H1 (cell line): ENCODE measurements around the gene MITF. TPM values are rescaled to one million over a fixed set of nuclear protein-coding genes. Genes with fewer than 3 reads are reported as not detected.

Experiments used
- CTCF ChIA-PET: fragments of 300-600 bp; sonication (Branson Sonifier 250); formaldehyde crosslinking; loops from one replicate; lab custom pipeline; 2021; ENCODE audit not compliant: partially characterized antibody; lab: Charles Lee
- POLR2A ChIA-PET: fragments of 300-600 bp; sonication (Branson Sonifier 250); formaldehyde crosslinking; loops from one replicate; lab custom pipeline; 2021; ENCODE audit warnings: inconsistent platforms; ENCODE audit not compliant: partially characterized antibody; lab: Charles Lee
- DNase-seq, 2 experiments: peaks; one replicate each; pipeline versions ENCODE4 v3.0.0 to v3.0.0-alpha.2; 2010 to 2022; ENCODE audit warnings: low spot score in 2 of 2, low read depth in 1 of 2, mixed read lengths in 1 of 2
- FAIRE-seq: peaks from 2 replicates; lab custom pipeline; 2011; peaks lifted over from hg19 to GRCh38; lab: Jason Lieb, UNC
- H2AFZ ChIP-seq: 2 replicates; pipeline ENCODE4 v1.8.1; 2012; ENCODE audit warnings: low read length, inconsistent platforms
- H2AK5ac ChIP-seq: 2 replicates; pipeline ENCODE4 v1.6.1; 2013; ENCODE audit warnings: low read depth, low read length
- H2BK120ac ChIP-seq: replicated peaks from 2 replicates; pipeline ENCODE3; 2013; ENCODE audit warnings: low read depth, low read length, inconsistent platforms
- H2BK12ac ChIP-seq: 2 replicates; pipeline ENCODE4 v1.6.1; 2013; ENCODE audit warnings: low read depth, low read length
- H2BK15ac ChIP-seq: 2 replicates; pipeline ENCODE4 v1.6.1; 2013; ENCODE audit warnings: low read length
- H2BK20ac ChIP-seq: 2 replicates; pipeline ENCODE4 v1.6.1; 2013; ENCODE audit warnings: low read length
- H2BK5ac ChIP-seq: 2 replicates; pipeline ENCODE4 v1.6.1; 2013; ENCODE audit warnings: low read depth, low read length
- H3K14ac ChIP-seq: 2 replicates; pipeline ENCODE4 v1.6.1; 2013; ENCODE audit warnings: inconsistent platforms; ENCODE audit not compliant: insufficient read length
- H3K18ac ChIP-seq: 2 replicates; pipeline ENCODE4 v1.6.1; 2013; ENCODE audit warnings: low read length; ENCODE audit errors: extremely low read depth
- H3K23ac ChIP-seq: 2 replicates; pipeline ENCODE4 v1.6.1; 2013; ENCODE audit warnings: inconsistent platforms; ENCODE audit not compliant: insufficient read length
- H3K23me2 ChIP-seq: 2 replicates; pipeline ENCODE4 v1.6.1; 2013; ENCODE audit warnings: low read depth, low read length
- H3K27ac ChIP-seq: 2 replicates; pipeline ENCODE4 v1.6.1; 2011; ENCODE audit warnings: low read depth, low read length, inconsistent platforms
- H3K27me3 ChIP-seq, 4 experiments: replicated peaks in 1 of 4; 1 replicate in 1 of 4; 2 replicates in 3 of 4; pipeline versions ENCODE4 v1.6.1 to v1.8.1; 2011 to 2013; ENCODE audit warnings: low read length in 3 of 4, mild to moderate bottlenecking in 3 of 4, inconsistent platforms in 2 of 4, mixed read lengths in 2 of 4, moderate library complexity in 1 of 4; ENCODE audit not compliant: control insufficient read depth in 3 of 4, insufficient read depth in 3 of 4; ENCODE audit errors: extremely low read depth in 1 of 4
- H3K36me3 ChIP-seq, 4 experiments: 2 replicates each; pipeline versions ENCODE4 v1.6.1 to v1.8.1; 2011 to 2013; ENCODE audit warnings: mild to moderate bottlenecking in 4 of 4, low read length in 3 of 4, moderate library complexity in 2 of 4, control low read depth in 1 of 4, inconsistent platforms in 1 of 4; ENCODE audit not compliant: insufficient read depth in 4 of 4, control insufficient read depth in 2 of 4
- H3K4ac ChIP-seq: replicated peaks from 2 replicates; pipeline ENCODE3; 2013; ENCODE audit warnings: low read length, low read depth, mixed read lengths, inconsistent platforms; ENCODE audit not compliant: insufficient read length
- H3K4me1 ChIP-seq, 4 experiments: replicated peaks in 1 of 4; 1 replicate in 1 of 4; 2 replicates in 3 of 4; pipeline versions ENCODE4 v1.6.1 to v1.8.1; 2011 to 2013; ENCODE audit warnings: low read length in 3 of 4, inconsistent platforms in 2 of 4, mixed read lengths in 1 of 4; ENCODE audit not compliant: insufficient read depth in 4 of 4, control insufficient read depth in 3 of 4
- H3K4me2 ChIP-seq, 2 experiments: 2 replicates each; pipeline versions ENCODE4 v1.6.1 to v1.8.1; 2011 to 2013; ENCODE audit warnings: low read depth in 2 of 2, low read length in 2 of 2, control low read depth in 1 of 2, inconsistent platforms in 1 of 2, mild to moderate bottlenecking in 1 of 2; ENCODE audit not compliant: insufficient read depth in 1 of 2
- H3K4me3 ChIP-seq, 4 experiments: fragments of 200-600, 300-600 bp in 1 of 4; sonication (generic), shearing (Covaris generic), sonication (Bioruptor Twin) in 1 of 4; 2 replicates each; pipeline versions ENCODE4 v1.5.1 to v1.8.1; 2011 to 2016; ENCODE audit warnings: low read length in 4 of 4, low read depth in 3 of 4, control low read depth in 2 of 4, inconsistent platforms in 2 of 4, mild to moderate bottlenecking in 2 of 4, mixed read lengths in 1 of 4, moderate library complexity in 1 of 4; ENCODE audit not compliant: insufficient read depth in 2 of 4; ENCODE audit errors: extremely low read depth in 1 of 4
- H3K56ac ChIP-seq: replicated peaks from 2 replicates; pipeline ENCODE3; 2013; ENCODE audit warnings: low read depth, mild to moderate bottlenecking, mixed read lengths, low read length, inconsistent platforms; ENCODE audit not compliant: insufficient read length
- H3K79me1 ChIP-seq: 2 replicates; pipeline ENCODE4 v1.6.1; 2013; ENCODE audit warnings: low read depth, low read length, control low read depth
- H3K79me2 ChIP-seq, 2 experiments: 2 replicates each; pipeline versions ENCODE4 v1.6.1 to v1.8.1; 2012 to 2013; ENCODE audit warnings: low read length in 2 of 2, mild to moderate bottlenecking in 2 of 2, inconsistent platforms in 1 of 2; ENCODE audit not compliant: insufficient read depth in 2 of 2, control insufficient read depth in 1 of 2
- H3K9ac ChIP-seq, 4 experiments: replicated peaks in 1 of 4; 1 replicate in 1 of 4; 2 replicates in 3 of 4; pipeline versions ENCODE4 v1.6.1 to v1.8.1; 2011 to 2013; ENCODE audit warnings: low read depth in 3 of 4, low read length in 3 of 4, control low read depth in 2 of 4, mild to moderate bottlenecking in 2 of 4, moderate library complexity in 2 of 4, inconsistent platforms in 1 of 4; ENCODE audit errors: extremely low read depth in 1 of 4
- H3K9me3 ChIP-seq, 2 experiments: 2 replicates each; pipeline versions ENCODE4 v1.6.1 to v1.8.1; 2012 to 2013; ENCODE audit warnings: mild to moderate bottlenecking in 2 of 2, moderate library complexity in 2 of 2, control low read depth in 1 of 2, inconsistent platforms in 1 of 2, low read depth in 1 of 2, low read length in 1 of 2, mixed read lengths in 1 of 2; ENCODE audit not compliant: insufficient read depth in 2 of 2
- H4K20me1 ChIP-seq, 2 experiments: replicated peaks in 1 of 2; 2 replicates each; pipeline versions ENCODE3 to v1.8.1; 2011 to 2013; ENCODE audit warnings: inconsistent platforms in 2 of 2, low read length in 2 of 2, mild to moderate bottlenecking in 1 of 2; ENCODE audit not compliant: insufficient read depth in 2 of 2, control insufficient read depth in 1 of 2
- H4K5ac ChIP-seq: 2 replicates; pipeline ENCODE4 v1.6.1; 2013; ENCODE audit warnings: low read length, low read depth, mixed read lengths, inconsistent platforms; ENCODE audit not compliant: insufficient read length
- H4K8ac ChIP-seq: 2 replicates; pipeline ENCODE4 v1.8.0; 2013; ENCODE audit warnings: mild to moderate bottlenecking, moderate library complexity, low read length, inconsistent platforms; ENCODE audit not compliant: insufficient read depth; ENCODE audit errors: extremely low read depth
- H4K91ac ChIP-seq: replicated peaks from 2 replicates; pipeline ENCODE3; 2013; ENCODE audit warnings: low read length, mixed read lengths, inconsistent platforms; ENCODE audit not compliant: insufficient read length
- CEBPB ChIP-seq: IDR thresholded peaks from 2 replicates; pipeline ENCODE4 v1.6.1; 2012; ENCODE audit warnings: low read depth, low read length
- CTBP2 ChIP-seq: IDR thresholded peaks from 2 replicates; pipeline ENCODE4 v1.7.0; 2011; ENCODE audit warnings: borderline replicate concordance, mild to moderate bottlenecking, moderate library complexity, mixed read lengths, low read length; ENCODE audit not compliant: insufficient read depth, insufficient read length
- FOSL1 ChIP-seq: IDR thresholded peaks from 2 replicates; pipeline ENCODE4 v1.6.1; 2011; ENCODE audit warnings: mild to moderate bottlenecking, low read depth, low read length, moderate library complexity; ENCODE audit not compliant: insufficient read depth
- HDAC2 ChIP-seq, 2 experiments: fragments of 300-600 bp in 1 of 2; sonication (generic) in 1 of 2; IDR thresholded peaks; 2 replicates each; pipeline ENCODE4 v1.6.1; 2011 to 2012; ENCODE audit warnings: low read depth in 2 of 2, low read length in 2 of 2, mild to moderate bottlenecking in 2 of 2, moderate library complexity in 2 of 2, borderline replicate concordance in 1 of 2, inconsistent platforms in 1 of 2
- POLR2AphosphoS5 ChIP-seq: IDR thresholded peaks from 2 replicates; pipeline ENCODE4 v1.6.1; 2011; ENCODE audit warnings: low read depth, low read length
- RXRA ChIP-seq: IDR thresholded peaks from 2 replicates; pipeline ENCODE4 v1.6.1; 2011; ENCODE audit warnings: low read depth, mild to moderate bottlenecking, low read length, moderate library complexity; ENCODE audit not compliant: insufficient read depth
- SP1 ChIP-seq: IDR thresholded peaks from 2 replicates; pipeline ENCODE4 v1.6.1; 2011; ENCODE audit warnings: low read depth, low read length
- TAF1 ChIP-seq: IDR thresholded peaks from 2 replicates; pipeline ENCODE4 v1.6.1; 2011; ENCODE audit warnings: mild to moderate bottlenecking, low read depth, low read length
- ZNF274 ChIP-seq: IDR thresholded peaks from 2 replicates; pipeline ENCODE4 v1.7.0; 2012; ENCODE audit warnings: low read length, borderline replicate concordance; ENCODE audit errors: extremely low read depth
- WGBS, 2 experiments: shearing (Covaris generic) in 1 of 2; methylation state at CpG; one replicate each; pipeline versions ENCODE4 v1.1.6 to v1.1.7; 2013 to 2015; ENCODE audit warnings: low lambda C conversion rate in 2 of 2, mixed read lengths in 2 of 2, inconsistent platforms in 1 of 2, low coverage in 1 of 2, missing lambda C conversion rate in 1 of 2; ENCODE audit not compliant: insufficient replicate concordance in 2 of 2, insufficient coverage in 1 of 2, insufficient read length in 1 of 2; ENCODE audit errors: extremely low coverage in 1 of 2, missing lambda C conversion rate in 1 of 2; 5-methylcytosine and 5-hydroxymethylcytosine counted together
- polyA plus RNA-seq, 7 experiments: library from polyadenylated mRNA; depleted of rRNA in 3 of 7; stranded (reverse) in 5 of 7; unstranded in 2 of 7; fragments of >200 nt in 5 of 7; fragments of 200-250 nt in 2 of 7; gene quantifications; 1 replicate in 5 of 7; 2 replicates in 1 of 7; 4 replicates in 1 of 7; pipeline versions ENCODE4 v1.2.1 to v1.2.3, GENCODE V29; 2011 to 2013; ENCODE audit warnings: missing spikeins in 2 of 7, mixed read lengths in 2 of 7
- total RNA-seq: library from RNA; stranded (reverse); fragmentation: NEBNext Ultra II Directional; extraction: Animal tissue kit (Norgen Biotek cat#: 25700); gene quantifications from 2 replicates; pipeline ENCODE4 v1.2.1, GENCODE V29; 2021
- TF ChIP-seq, protein P1 (sequence below), 3 experiments: IDR thresholded peaks; 1 replicate in 2 of 3; 2 replicates in 1 of 3; pipeline versions ENCODE4 v1.5.1 to v1.6.1; 2011; ENCODE audit warnings: low read length in 3 of 3, mild to moderate bottlenecking in 3 of 3, inconsistent platforms in 2 of 3, low read depth in 1 of 3, moderate library complexity in 1 of 3; ENCODE audit not compliant: insufficient read depth in 1 of 3; ENCODE audit errors: control extremely low read depth in 1 of 3

The MITF gene
- total and polyA plus RNA-seq, 2 of the 8 experiments (the other 6 are each of a cell fraction or from before 2014, with no cell fraction given): 0.53 to 1.4 TPM

DNA sequence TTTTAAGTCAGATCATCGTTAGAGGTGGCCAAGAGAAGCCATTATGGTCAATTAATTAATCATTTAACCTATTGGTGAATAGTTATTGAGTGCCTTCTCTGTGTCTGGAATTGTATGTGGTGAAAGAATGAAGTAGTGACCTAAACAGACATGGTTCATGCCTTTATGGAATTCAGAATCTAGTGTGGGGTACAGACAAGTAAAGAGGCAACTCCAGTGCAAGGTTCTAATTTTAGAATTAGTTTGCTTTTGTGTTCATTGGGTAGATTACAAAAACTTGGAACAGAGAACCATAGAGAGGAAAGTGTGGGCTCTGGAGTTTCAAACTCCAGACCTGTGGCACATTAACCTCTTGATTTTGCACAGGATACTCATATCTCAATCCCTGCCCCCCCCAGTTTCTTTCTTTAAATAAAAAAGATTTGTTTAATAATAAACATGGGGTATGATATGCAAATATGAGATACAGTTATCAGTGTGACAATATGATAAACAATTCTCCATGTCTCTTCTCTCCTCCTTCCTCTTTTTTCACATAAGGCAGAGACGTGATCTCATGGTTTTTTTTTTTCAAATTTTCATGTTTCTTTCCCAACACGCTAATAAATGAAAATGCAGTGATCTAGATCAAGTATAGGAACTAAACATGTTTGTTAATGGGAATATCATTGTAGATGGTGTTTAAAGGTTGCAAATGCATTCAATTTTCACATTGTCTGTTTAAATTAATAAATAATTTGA lies 117.9 kb downstream of the MITF start:
- Histone ChIP-seq H3K27me3 (no peaks in the 10 kb centered on the region), H2BK20ac (no peak overlapping the region), H2BK120ac (no peak overlapping the region), H4K5ac (no peak overlapping the region), H4K91ac (no peak overlapping the region), H3K9ac (no peak overlapping the region), H2BK5ac (no peak overlapping the region), H3K4me3 (no peak overlapping the region), H3K27ac (no peak overlapping the region), H3K79me2 (no peaks in the 10 kb centered on the region), H3K56ac (no peak overlapping the region), H3K4me2 (no peak overlapping the region), H3K14ac (no peak overlapping the region), H4K20me1 (no peaks in the 10 kb centered on the region), H2BK12ac (no peak overlapping the region), H3K23me2 (no peaks in the 10 kb centered on the region), H3K4me1 (no peaks in the 10 kb centered on the region), H3K4ac (no peak overlapping the region), H2BK15ac (no peak overlapping the region), H3K9me3 (no peaks in the 10 kb centered on the region), H2AFZ (no peak overlapping the region), H3K36me3 (no peaks in the 10 kb centered on the region), H4K8ac (no peak overlapping the region), H2AK5ac (no peak overlapping the region), H3K23ac (no peak overlapping the region), H3K79me1 (no peaks in the 10 kb centered on the region), H3K18ac (no peak overlapping the region)
- CTCF ChIA-PET: no interaction called here
- 89% methylated on average over 3 of the region's 3 CpGs; no CpG with 5 or more reads in 1 of the 2 experiments for WGBS, 2 experiments
- no peak for DNase-seq
- POLR2A ChIA-PET: no interaction called here
- FAIRE-seq: no peak
- TF ChIP-seq FOSL1 (no peak), POLR2AphosphoS5 (no peak), ZNF274 (no peak), SP1 (no peak), TAF1 (no peak), HDAC2 (IDR thresholded peaks at IDR 0.05; ENCODE audit: borderline replicate concordance in 1 of 2, low read depth in 2 of 2, low read length in 2 of 2) (no peak), CTBP2 (no peak), RXRA (no peak), CEBPB (no peak)
- TF ChIP-seq, protein P1, sequence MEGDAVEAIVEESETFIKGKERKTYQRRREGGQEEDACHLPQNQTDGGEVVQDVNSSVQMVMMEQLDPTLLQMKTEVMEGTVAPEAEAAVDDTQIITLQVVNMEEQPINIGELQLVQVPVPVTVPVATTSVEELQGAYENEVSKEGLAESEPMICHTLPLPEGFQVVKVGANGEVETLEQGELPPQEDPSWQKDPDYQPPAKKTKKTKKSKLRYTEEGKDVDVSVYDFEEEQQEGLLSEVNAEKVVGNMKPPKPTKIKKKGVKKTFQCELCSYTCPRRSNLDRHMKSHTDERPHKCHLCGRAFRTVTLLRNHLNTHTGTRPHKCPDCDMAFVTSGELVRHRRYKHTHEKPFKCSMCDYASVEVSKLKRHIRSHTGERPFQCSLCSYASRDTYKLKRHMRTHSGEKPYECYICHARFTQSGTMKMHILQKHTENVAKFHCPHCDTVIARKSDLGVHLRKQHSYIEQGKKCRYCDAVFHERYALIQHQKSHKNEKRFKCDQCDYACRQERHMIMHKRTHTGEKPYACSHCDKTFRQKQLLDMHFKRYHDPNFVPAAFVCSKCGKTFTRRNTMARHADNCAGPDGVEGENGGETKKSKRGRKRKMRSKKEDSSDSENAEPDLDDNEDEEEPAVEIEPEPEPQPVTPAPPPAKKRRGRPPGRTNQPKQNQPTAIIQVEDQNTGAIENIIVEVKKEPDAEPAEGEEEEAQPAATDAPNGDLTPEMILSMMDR (IDR thresholded peaks at IDR 0.05; ENCODE audit: control extremely low read depth in 1 of 3, insufficient read depth in 1 of 3, low read depth in 1 of 3, low read length in 3 of 3): no peak
